ENCODE results near the gene TAB2.

- TF ChIP-seq CTCF (IDR thresholded peaks at IDR 0.05 in 2 of 3, conservative IDR thresholded peaks at IDR 0.05 in 1 of 3; ENCODE audit: borderline replicate concordance in 1 of 3, insufficient read depth in 1 of 3, low read depth in 2 of 3, low read length in 2 of 3) (no peak), SRF (IDR thresholded peaks at IDR 0.05; ENCODE audit: low read depth) (no peak), EGR1 (IDR thresholded peaks at IDR 0.05; ENCODE audit: low read depth) (no peak), JUND (IDR thresholded peaks at IDR 0.05) (no peak), POLR2AphosphoS5 (IDR thresholded peaks at IDR 0.05; ENCODE audit: low read depth, low read length) (no peak)
Measured at GRCh38 chr6:149437212-149437611, 119.7 kb downstream of the TAB2 start.

Measured in HCT116 (cell line).